ENCODE results near the gene TMEM30B. TPM values are rescaled to one million over a fixed set of nuclear protein-coding genes. Genes with fewer than 3 reads are reported as not detected.
A peak's percentile ranks its signal among the peaks of the same experiment; 100 is the strongest.

Gene TMEM30B
- total and polyA plus RNA-seq, 8 donors, result 11.2 to 52.2 (median 16.6) TPM

- Histone ChIP-seq H3K36me3 (no peaks in the 10 kb centered on the region), H3K4me3 (no peak overlapping the region), H3K9me3 (no peaks in the 10 kb centered on the region), H3K27me3 (no peaks in the 10 kb centered on the region), H3K27ac (no peak overlapping the region), H3K4me1 (peaks cover 5 to 29% (median 20%) of the 10 kb centered on the region in 4 donors)
- no peak for TF ChIP-seq POLR2AphosphoS5 (IDR thresholded peaks at IDR 0.05)
- no peak for TF ChIP-seq CTCF (IDR thresholded peaks at IDR 0.05)
- no peak for TF ChIP-seq EP300 (IDR thresholded peaks at IDR 0.05)
- no peak for TF ChIP-seq POLR2A (IDR thresholded peaks at IDR 0.05)
- 76 to 85% (median 77%) methylated on average over 3 of the region's 3 CpGs for WGBS, 5 donors
- no peak for DNase-seq
- intact Hi-C loops (cut with DNase I; ENCODE audit: low total_unique reads), result no loop called here
These were observed 7.6 kb upstream of the TMEM30B start for GRCh38 chr14:61288720-61289119.

- no peak overlapping the region for H3K4me3 ChIP-seq
- no peak for TF ChIP-seq EP300 (IDR thresholded peaks at IDR 0.05)
- TF ChIP-seq POLR2A (IDR thresholded peaks at IDR 0.05), result no peak
- TF ChIP-seq CTCF (IDR thresholded peaks at IDR 0.05), result no peak
- TF ChIP-seq POLR2AphosphoS5 (IDR thresholded peaks at IDR 0.05), result no peak
- H3K9me3 ChIP-seq, result no peaks in the 10 kb centered on the region
- no peak for DNase-seq
- intact Hi-C loops (cut with DNase I; ENCODE audit: low total_unique reads), result no loop called here
- peaks cover 5 to 34% (median 21%) of the 10 kb centered on the region in 4 donors for H3K4me1 ChIP-seq
- 78 to 88% (median 84%) methylated on average over 4 of the region's 4 CpGs for whole genome bisulfite sequencing, 5 donors
- no peaks in the 10 kb centered on the region for H3K36me3 ChIP-seq
- H3K27me3 ChIP-seq, result no peaks in the 10 kb centered on the region
- H3K27ac ChIP-seq, result no peak overlapping the region
These were observed 7.1 kb upstream of the TMEM30B start for GRCh38 chr14:61288228-61288627.

GRCh38 chr14:61287196-61287595 is 6.1 kb upstream of the TMEM30B start:
- H3K4me1 ChIP-seq, result peaks cover 5 to 41% (median 25%) of the 10 kb centered on the region in 4 donors
- no peaks in the 10 kb centered on the region for H3K36me3 ChIP-seq
- intact Hi-C loops (cut with DNase I; ENCODE audit: low total_unique reads), result no loop called here
- H3K4me3 ChIP-seq, result no peak overlapping the region
- 75 to 85% (median 83%) methylated on average over 7 of the region's 7 CpGs for WGBS, 5 donors
- H3K27ac ChIP-seq, result no peak overlapping the region
- TF ChIP-seq CTCF (IDR thresholded peaks at IDR 0.05), result no peak
- no peak for TF ChIP-seq EP300 (IDR thresholded peaks at IDR 0.05)
- TF ChIP-seq POLR2A (IDR thresholded peaks at IDR 0.05), result no peak
- no peak for TF ChIP-seq POLR2AphosphoS5 (IDR thresholded peaks at IDR 0.05)
- no peaks in the 10 kb centered on the region for H3K27me3 ChIP-seq
- no peaks in the 10 kb centered on the region for H3K9me3 ChIP-seq
- no peak for DNase-seq

GRCh38 chr14:61285364-61285763 is 4.2 kb upstream of the TMEM30B start:
- TF ChIP-seq EP300 (IDR thresholded peaks at IDR 0.05) (no peak), POLR2AphosphoS5 (IDR thresholded peaks at IDR 0.05) (no peak), CTCF (IDR thresholded peaks at IDR 0.05) (no peak), POLR2A (IDR thresholded peaks at IDR 0.05) (no peak)
- H3K27ac ChIP-seq, result peak overlapping the region in 2 of 5 donors; percentile 20 to 41
- H3K9me3 ChIP-seq, result no peaks in the 10 kb centered on the region
- H3K36me3 ChIP-seq, result no peaks in the 10 kb centered on the region
- H3K4me1 ChIP-seq, result peaks cover 5 to 53% (median 27%) of the 10 kb centered on the region in 4 donors
- 41 to 59% (median 54%) methylated on average over 4 of the region's 4 CpGs for WGBS, 5 donors
- no peak overlapping the region for H3K4me3 ChIP-seq
- intact Hi-C loops (cut with DNase I; ENCODE audit: low total_unique reads), result no loop called here
- H3K27me3 ChIP-seq, result peaks cover 0 to 13% (median 12%) of the 10 kb centered on the region in 3 donors
- no peak for DNase-seq
